K562 (cell line): ENCODE measurements around the gene ARF5. TPM values are rescaled to one million over a fixed set of nuclear protein-coding genes. Genes with fewer than 3 reads are reported as not detected.

Experiments
- CHD4 ChIP-seq: fragments of 200-600 bp; sonication (generic); IDR thresholded peaks from 3 replicates; pipeline ENCODE4 v1.6.1; 2012; ENCODE audit warnings: low read depth, mild to moderate bottlenecking, mixed read lengths, low read length, inconsistent platforms; ENCODE audit not compliant: insufficient read depth, insufficient replicate concordance, poor library complexity, severe bottlenecking
- CSDE1 ChIP-seq, 2 experiments: fragments of 450-650 bp; IDR thresholded peaks; 2 replicates each; pipeline ENCODE4 v1.6.1; 2016; ENCODE audit warnings: mild to moderate bottlenecking in 1 of 2
- GATAD2B ChIP-seq: fragments of 450-650 bp; IDR thresholded peaks from 2 replicates; pipeline ENCODE4 v1.6.1; 2017; ENCODE audit warnings: mild to moderate bottlenecking, borderline replicate concordance
- KDM1A ChIP-seq, 2 experiments: fragments of 450-650 bp; IDR thresholded peaks; 2 replicates each; pipeline ENCODE4 v1.6.1; 2016; ENCODE audit warnings: mild to moderate bottlenecking in 2 of 2
- MGA ChIP-seq: fragments of 450-650 bp; IDR thresholded peaks from 2 replicates; pipeline ENCODE4 v1.6.1; 2016; ENCODE audit warnings: mild to moderate bottlenecking, moderate library complexity
- NR3C1 ChIP-seq: sonication (generic); formaldehyde crosslinking; IDR thresholded peaks from 2 replicates; pipeline ENCODE4 v1.8.1; 2022; ENCODE audit warnings: missing genetic modification reagents
- NUFIP1 ChIP-seq: fragments of 450-650 bp; IDR thresholded peaks from 2 replicates; pipeline ENCODE4 v1.6.1; 2018; ENCODE audit not compliant: partially characterized antibody
- OTX1 ChIP-seq: fragments of 450-650 bp; formaldehyde crosslinking; IDR thresholded peaks from 2 replicates; pipeline ENCODE4 v1.4.0; 2022; ENCODE audit warnings: mild to moderate bottlenecking
- SNRNP70 ChIP-seq: fragments of 200-400 bp; formaldehyde crosslinking; optimal IDR thresholded peaks from 2 replicates; pipeline ENCODE3; 2017; ENCODE audit warnings: low read depth, low read length
- TOE1 ChIP-seq, 2 experiments: fragments of 450-650 bp in 1 of 2; sonication (generic) in 1 of 2; formaldehyde crosslinking in 1 of 2; IDR thresholded peaks; 2 replicates each; pipeline versions ENCODE4 v1.7.1 to v1.8.0; 2016 to 2022; ENCODE audit warnings: borderline replicate concordance in 2 of 2, mild to moderate bottlenecking in 2 of 2, antibody characterized with exemption in 1 of 2, inconsistent platforms in 1 of 2, low read depth in 1 of 2, missing genetic modification reagents in 1 of 2, moderate library complexity in 1 of 2
- USF1 ChIP-seq: sonication (generic); formaldehyde crosslinking; IDR thresholded peaks from 2 replicates; pipeline ENCODE4 v1.9.0; 2022; ENCODE audit warnings: mild to moderate bottlenecking, missing genetic modification reagents
- ZNF12 ChIP-seq: sonication (generic); formaldehyde crosslinking; IDR thresholded peaks from 2 replicates; pipeline ENCODE4 v1.4.0; 2020; ENCODE audit warnings: mild to moderate bottlenecking, missing genetic modification reagents
- ZNF324 ChIP-seq: fragments of 250-450 bp; sonication (Bioruptor Pico); IDR thresholded peaks from 2 replicates; pipeline ENCODE4 v1.4.0; 2020; ENCODE audit warnings: mild to moderate bottlenecking
- polyA plus RNA-seq, 8 experiments: library from polyadenylated mRNA; depleted of rRNA in 4 of 8; stranded (reverse) in 5 of 8; unstranded in 3 of 8; fragments of >200 nt; fragmentation: Nextera tagmentation in 2 of 8; fragmentation: Illumina TruSeq in 1 of 8; extraction: Ambion mirVana in 2 of 8; extraction: Trizol in 1 of 8; gene quantifications; 2 replicates each; pipeline versions ENCODE4 v1.2.1 to v1.2.3, GENCODE V29; 2011 to 2014; ENCODE audit warnings: inconsistent platforms in 1 of 8, missing spikeins in 1 of 8
- total RNA-seq, 7 experiments: library from RNA; depleted of rRNA in 6 of 7; stranded (reverse); fragments of >200 nt in 6 of 7; fragmentation: Illumina TruSeq in 2 of 7; extraction: Trizol in 2 of 7; gene quantifications; 2 replicates each; pipeline versions ENCODE4 v1.2.1 to v1.2.3, GENCODE V29; 2011 to 2021; ENCODE audit warnings: low replicate concordance in 1 of 7

The ARF5 gene
- total and polyA plus RNA-seq, 9 of the 15 experiments (the other 6 are each of a cell fraction or from before 2014, with no cell fraction given), result 8.1 to 290 (median 125) TPM

- TF ChIP-seq MGA, result peak; percentile 28; the same call in 1 of the 2 replicates
- no peak for TF ChIP-seq NUFIP1
- no peak for TF ChIP-seq SNRNP70
- TF ChIP-seq TOE1 (IDR thresholded peaks at IDR 0.05; ENCODE audit: borderline replicate concordance), result 0 out of 2 replicates have a peak, but pooled peaks have one; percentile 68
- no peak for TF ChIP-seq TOE1 (CRISPR knock-in tag; IDR thresholded peaks at IDR 0.05; ENCODE audit: borderline replicate concordance, low read depth)
- 0 out of 2 replicates have a peak, but pooled peaks have one; percentile 47 for TF ChIP-seq ZNF324
- no peak for TF ChIP-seq ZNF12 (CRISPR knock-in tag)
- 0 out of 2 replicates have a peak, but pooled peaks have one; percentile 27 for TF ChIP-seq OTX1
- TF ChIP-seq NR3C1, result peak; percentile 14; the same call in 1 of the 2 replicates
- TF ChIP-seq CHD4, result peak; percentile 42
- 0 out of 2 replicates have a peak, but pooled peaks have one; percentile 19 for TF ChIP-seq USF1 (CRISPR knock-in tag)
- no peak for TF ChIP-seq GATAD2B
- TF ChIP-seq KDM1A (IDR thresholded peaks at IDR 0.05), result peak; percentile 33 to 61; a peak in 3 of 4 replicates
- TF ChIP-seq CSDE1 (IDR thresholded peaks at IDR 0.05), result peak in 1 of 2 experiments; percentile 35; a peak in 1 of 4 replicates
Observed at GRCh38 chr7:127588697-127589482, 679 bp downstream of the ARF5 start (continued).
